Neural progenitor cell (in vitro differentiated cells): Measurements from ENCODE around the gene LHX2. TPM values are rescaled to one million over a fixed set of nuclear protein-coding genes. Genes with fewer than 3 reads are reported as not detected.
"Not testable (repeated sequence)": the region's sequence is repeated elsewhere in the genome, so short reads cannot be mapped to it uniquely, and the experiment has no call there.

Source experiments
- DNase-seq: peaks from one replicate; pipeline ENCODE4 v3.0.0-alpha.2; 2016; ENCODE audit warnings: low spot score
- H2AFZ ChIP-seq: fragments of 200-600 bp; sonication (generic); replicated peaks from 2 replicates; pipeline ENCODE4 v1.6.1; 2016; ENCODE audit warnings: antibody characterized with exemption
- H3F3A ChIP-seq: fragments of 200-600 bp; sonication (generic); 2 replicates; pipeline ENCODE4 v1.6.1; 2016; ENCODE audit warnings: antibody characterized with exemption, low read depth
- H3K27ac ChIP-seq: fragments of 200-600 bp; sonication (generic); 2 replicates; pipeline ENCODE4 v1.5.1; 2016; ENCODE audit warnings: mild to moderate bottlenecking
- H3K27me3 ChIP-seq: fragments of 200-600 bp; sonication (generic); 2 replicates; pipeline ENCODE4 v1.6.1; 2016; ENCODE audit warnings: mild to moderate bottlenecking, moderate library complexity
- H3K36me3 ChIP-seq: fragments of 200-600 bp; sonication (generic); 2 replicates; pipeline ENCODE4 v1.5.1; 2016
- H3K4me1 ChIP-seq: fragments of 200-600 bp; sonication (generic); 2 replicates; pipeline ENCODE4 v1.6.1; 2016; ENCODE audit warnings: mixed run types
- H3K4me2 ChIP-seq: fragments of 200-600 bp; sonication (generic); 2 replicates; pipeline ENCODE4 v1.6.1; 2016
- H3K4me3 ChIP-seq: fragments of 200-600 bp; sonication (generic); 2 replicates; pipeline ENCODE4 v1.5.1; 2016
- H3K79me2 ChIP-seq: fragments of 200-600 bp; sonication (generic); 2 replicates; pipeline ENCODE4 v1.6.1; 2016; ENCODE audit warnings: low read depth
- H3K9ac ChIP-seq: fragments of 200-600 bp; sonication (generic); 2 replicates; pipeline ENCODE4 v1.6.1; 2016
- H3K9me3 ChIP-seq: fragments of 200-600 bp; sonication (generic); 2 replicates; pipeline ENCODE4 v1.5.1; 2016; ENCODE audit warnings: low read depth
- H4K20me1 ChIP-seq: fragments of 200-600 bp; sonication (generic); 2 replicates; pipeline ENCODE4 v1.6.1; 2016; ENCODE audit warnings: low read depth
- H3K27ac Mint-ChIP-seq: 3 replicates; pipeline ENCODE4 v1.8.0; 2021; ENCODE audit warnings: mixed read lengths
- H3K27me3 Mint-ChIP-seq: 2 replicates; pipeline ENCODE4 v1.8.0; 2022; ENCODE audit warnings: low read depth, mild to moderate bottlenecking, inconsistent platforms, moderate library complexity, mixed read lengths; ENCODE audit not compliant: insufficient read depth
- H3K36me3 Mint-ChIP-seq: 3 replicates; pipeline ENCODE4 v1.8.0; 2021; ENCODE audit warnings: mixed read lengths
- H3K4me1 Mint-ChIP-seq: 3 replicates; pipeline ENCODE4 v1.8.0; 2021; ENCODE audit warnings: mixed read lengths
- H3K4me3 Mint-ChIP-seq: 3 replicates; pipeline ENCODE4 v1.8.0; 2021; ENCODE audit warnings: mild to moderate bottlenecking, moderate library complexity, mixed read lengths
- H3K9me3 Mint-ChIP-seq: 3 replicates; pipeline ENCODE4 v1.8.0; 2020; ENCODE audit warnings: mixed read lengths
- CTCF ChIP-seq: fragments of 200-600 bp; sonication (generic); IDR thresholded peaks from 2 replicates; pipeline ENCODE4 v1.5.1; 2017; ENCODE audit warnings: antibody characterized with exemption, mild to moderate bottlenecking
- EZH2 ChIP-seq: fragments of 200-600 bp; sonication (generic); IDR thresholded peaks from 2 replicates; pipeline ENCODE4 v1.6.1; 2017; ENCODE audit warnings: antibody characterized with exemption, mild to moderate bottlenecking, moderate library complexity
- EZH2phosphoT487 ChIP-seq: fragments of 200-600 bp; sonication (generic); IDR thresholded peaks from 2 replicates; pipeline ENCODE4 v1.6.1; 2017; ENCODE audit warnings: antibody characterized with exemption
- total RNA-seq: library from RNA; depleted of rRNA; stranded (reverse); fragments of >200 nt; gene quantifications from 2 replicates; pipeline ENCODE4 v1.2.3, GENCODE V29; 2015; ENCODE audit warnings: low replicate concordance

Gene LHX2
- total RNA-seq, 1 donor from 2014 or later = 36.3 TPM

GRCh38 chr9:123974471-123974870 lies 37.1 kb upstream of the LHX2 start:
- H2AFZ ChIP-seq = no peak overlapping the region
- peaks cover 3% of the 10 kb centered on the region for H3K27me3 Mint-ChIP-seq

GRCh38 chr9:123975871-123976270 lies 35.7 kb upstream of the LHX2 start:
- H3K4me1 Mint-ChIP-seq = no peaks in the 10 kb centered on the region
- no peaks in the 10 kb centered on the region for H3K36me3 Mint-ChIP-seq
- Histone ChIP-seq H3K4me2 (no peak overlapping the region), H3K4me1 (no peaks in the 10 kb centered on the region), H3K27me3 (peaks cover 31% of the 10 kb centered on the region), H3K79me2 (no peaks in the 10 kb centered on the region), H4K20me1 (no peaks in the 10 kb centered on the region), H3K9me3 (no peaks in the 10 kb centered on the region), H3F3A (peaks cover 26% of the 10 kb centered on the region), H3K9ac (no peak overlapping the region), H3K27ac (no peak overlapping the region), H3K36me3 (no peaks in the 10 kb centered on the region), H3K4me3 (no peak overlapping the region), H2AFZ (no peak overlapping the region)
- TF ChIP-seq EZH2 = no peak
- no peak for TF ChIP-seq EZH2phosphoT487
- no peak for TF ChIP-seq CTCF
- no peaks in the 10 kb centered on the region for H3K9me3 Mint-ChIP-seq
- no peak overlapping the region for H3K4me3 Mint-ChIP-seq
- H3K27me3 Mint-ChIP-seq = peaks cover 3% of the 10 kb centered on the region
- no peak for DNase-seq
- H3K27ac Mint-ChIP-seq = no peak overlapping the region

More at GRCh38 chr9:123974471-123974870, 37.1 kb upstream of the LHX2 start:
- no peak overlapping the region for H3K27ac Mint-ChIP-seq
- no peaks in the 10 kb centered on the region for H3K9me3 ChIP-seq
- no peak overlapping the region for H3K27ac ChIP-seq
- H3K4me1 ChIP-seq = no peaks in the 10 kb centered on the region
- H3K4me1 Mint-ChIP-seq = no peaks in the 10 kb centered on the region
- H3K36me3 ChIP-seq = no peaks in the 10 kb centered on the region
- H3K4me3 Mint-ChIP-seq = no peak overlapping the region
- H3K36me3 Mint-ChIP-seq = no peaks in the 10 kb centered on the region
- H3F3A ChIP-seq = peaks cover 26% of the 10 kb centered on the region
- no peaks in the 10 kb centered on the region for H3K9me3 Mint-ChIP-seq
- H4K20me1 ChIP-seq = no peaks in the 10 kb centered on the region
- no peak overlapping the region for H3K4me2 ChIP-seq
- peaks cover 17% of the 10 kb centered on the region for H3K27me3 ChIP-seq
- no peak for DNase-seq
- no peaks in the 10 kb centered on the region for H3K79me2 ChIP-seq
- no peak overlapping the region for H3K4me3 ChIP-seq
- TF ChIP-seq EZH2 (no peak), CTCF (no peak), EZH2phosphoT487 (no peak)
- H3K9ac ChIP-seq = no peak overlapping the region

- H3K9me3 ChIP-seq, H3K27ac Mint-ChIP-seq, H2AFZ ChIP-seq, H3K27ac ChIP-seq, H3K79me2 ChIP-seq, H3K36me3 Mint-ChIP-seq, H3K9ac ChIP-seq, H3K4me3 Mint-ChIP-seq, H3K4me1 Mint-ChIP-seq, H3K27me3 Mint-ChIP-seq, H4K20me1 ChIP-seq, H3K4me3 ChIP-seq, DNase-seq, H3K9me3 Mint-ChIP-seq, H3K4me1 ChIP-seq, H3K36me3 ChIP-seq, H3K4me2 ChIP-seq: not testable (repeated sequence)
- Histone ChIP-seq H3K27me3 (peaks cover 38% of the 10 kb centered on the region), H3F3A (peaks cover 26% of the 10 kb centered on the region)
These were observed 35.0 kb upstream of the LHX2 start for GRCh38 chr9:123976579-123976978.

- no peaks in the 10 kb centered on the region for H3K36me3 Mint-ChIP-seq
- H3K27ac ChIP-seq = no peak overlapping the region
- H3K27ac Mint-ChIP-seq = no peak overlapping the region
- peaks cover 4% of the 10 kb centered on the region for H3K4me1 Mint-ChIP-seq
- H3K4me1 ChIP-seq = no peaks in the 10 kb centered on the region
- H3K36me3 ChIP-seq = no peaks in the 10 kb centered on the region
- H3F3A ChIP-seq = peaks cover 2% of the 10 kb centered on the region
- no peaks in the 10 kb centered on the region for H3K9me3 Mint-ChIP-seq
- DNase-seq = no peak
- H3K4me3 ChIP-seq = no peak overlapping the region
- peaks cover 8% of the 10 kb centered on the region for H3K27me3 Mint-ChIP-seq
- no peak overlapping the region for H3K4me3 Mint-ChIP-seq
- no peaks in the 10 kb centered on the region for H3K79me2 ChIP-seq
- H3K27me3 ChIP-seq = peaks cover 54% of the 10 kb centered on the region
- TF ChIP-seq EZH2phosphoT487 (no peak), EZH2 (no peak), CTCF (no peak)
- no peak overlapping the region for H3K9ac ChIP-seq
- H4K20me1 ChIP-seq = no peaks in the 10 kb centered on the region
- no peak overlapping the region for H2AFZ ChIP-seq
- no peaks in the 10 kb centered on the region for H3K9me3 ChIP-seq
- no peak overlapping the region for H3K4me2 ChIP-seq
These were observed 32.6 kb upstream of the LHX2 start for GRCh38 chr9:123978981-123979380.
